Activated CD8-positive, alpha-beta memory T cell treated with anti-CD3 and anti-CD28 coated beads, Interleukin-2, amount 10 ng/mL, durations not matched to agents 7 days and 5 days (primary cell): ENCODE results near the gene CLUH. TPM values are rescaled to one million over a fixed set of nuclear protein-coding genes. Genes with fewer than 3 reads are reported as not detected.

ENCODE experiments used
- ATAC-seq: fragments of 150-1000 bp; cut with Tn5 transposase; one replicate; pipeline ENCODE4 v1.10.0; 2021; ENCODE audit warnings: moderate library complexity
- CTCF ChIA-PET: fragments of 350-600 bp; sonication (Branson Sonifier 250); formaldehyde crosslinking; loops from one replicate; lab custom pipeline; 2021; ENCODE audit warnings: antibody characterized with exemption; lab: Charles Lee
- DNase-seq: peaks from one replicate; pipeline ENCODE4 v3.0.0-alpha.2; 2020
- H3K27ac Mint-ChIP-seq: one replicate; pipeline ENCODE4 v1.8.0; 2021; ENCODE audit warnings: mild to moderate bottlenecking, mixed read lengths
- H3K27me3 Mint-ChIP-seq: one replicate; pipeline ENCODE4 v1.8.0; 2021; ENCODE audit warnings: mixed read lengths
- H3K36me3 Mint-ChIP-seq: one replicate; pipeline ENCODE4 v1.8.0; 2021; ENCODE audit warnings: mild to moderate bottlenecking, mixed read lengths
- H3K4me1 Mint-ChIP-seq: one replicate; pipeline ENCODE4 v1.8.0; 2021; ENCODE audit warnings: mixed read lengths
- H3K4me3 Mint-ChIP-seq: one replicate; pipeline ENCODE4 v1.8.0; 2021; ENCODE audit warnings: mild to moderate bottlenecking, moderate library complexity, mixed read lengths
- H3K9me3 Mint-ChIP-seq: one replicate; pipeline ENCODE4 v1.8.0; 2022; ENCODE audit warnings: low read depth, mixed read lengths
- total RNA-seq, 2 experiments: library from RNA; stranded (reverse); gene quantifications; one replicate each; pipeline ENCODE4 v1.2.3, GENCODE V29; 2021

CLUH gene
- total RNA-seq, 2 experiments from 2014 or later, result 65.0 to 81.1 TPM

GRCh38 chr17:2710803-2711607 lies 559 bp downstream of the CLUH start:
- peak overlapping the region; percentile 87 for H3K27ac Mint-ChIP-seq
- CTCF ChIA-PET, result interaction anchor here (0.6 to 1.4 kb wide), 4 partner anchors 11 to 1931 kb away, joined by 3 to 6 read pairs (median 3); no protein-coding TSS in a partner anchor
- ATAC-seq, result peak; percentile 6
- H3K9me3 Mint-ChIP-seq, result no peaks in the 10 kb centered on the region
- peak; percentile 51 for DNase-seq
- H3K36me3 Mint-ChIP-seq, result peaks cover 2% of the 10 kb centered on the region
- H3K4me1 Mint-ChIP-seq, result peaks cover 37% of the 10 kb centered on the region
- no peaks in the 10 kb centered on the region for H3K27me3 Mint-ChIP-seq
- H3K4me3 Mint-ChIP-seq, result peak overlapping the region; percentile 93

GRCh38 chr17:2710071-2710802 lies 1.3 kb downstream of the CLUH start:
- Mint-ChIP-seq H3K4me1 (peaks cover 37% of the 10 kb centered on the region), H3K4me3 (peak overlapping the region; percentile 86), H3K27me3 (no peaks in the 10 kb centered on the region), H3K36me3 (peaks cover 2% of the 10 kb centered on the region), H3K27ac (peak overlapping the region; percentile 87), H3K9me3 (no peaks in the 10 kb centered on the region)
- CTCF ChIA-PET, result interaction anchor here (0.6 to 1.4 kb wide), 5 partner anchors 11 to 1930 kb away, joined by 3 to 6 read pairs (median 3); no protein-coding TSS in a partner anchor
- ATAC-seq (no peak), DNase-seq (no peak)

GRCh38 chr17:2709183-2709661 lies 2.3 kb downstream of the CLUH start:
- ATAC-seq (no peak), DNase-seq (no peak)
- no peaks in the 10 kb centered on the region for H3K27me3 Mint-ChIP-seq
- peaks cover 2% of the 10 kb centered on the region for H3K36me3 Mint-ChIP-seq
- H3K27ac Mint-ChIP-seq, result peak overlapping the region; percentile 87
- CTCF ChIA-PET, result interaction anchor here (1.3 kb wide), 1 partner anchor 293 kb away, joined by 3 read pairs; no protein-coding TSS in a partner anchor
- H3K4me3 Mint-ChIP-seq, result peak overlapping the region; percentile 20
- peaks cover 37% of the 10 kb centered on the region for H3K4me1 Mint-ChIP-seq
- no peaks in the 10 kb centered on the region for H3K9me3 Mint-ChIP-seq

- H3K9me3 Mint-ChIP-seq, result no peaks in the 10 kb centered on the region
- no peaks in the 10 kb centered on the region for H3K27me3 Mint-ChIP-seq
- peaks cover 2% of the 10 kb centered on the region for H3K36me3 Mint-ChIP-seq
- ATAC-seq (no peak), DNase-seq (no peak)
- H3K4me1 Mint-ChIP-seq, result peaks cover 35% of the 10 kb centered on the region
- CTCF ChIA-PET, result no interaction called here
- peak overlapping the region; percentile 87 for H3K27ac Mint-ChIP-seq
- no peak overlapping the region for H3K4me3 Mint-ChIP-seq
These were observed 2.9 kb downstream of the CLUH start for GRCh38 chr17:2708585-2709182.

GRCh38 chr17:2707721-2708584 lies 3.6 kb downstream of the CLUH start:
- ATAC-seq, result no peak
- Mint-ChIP-seq H3K27me3 (no peaks in the 10 kb centered on the region), H3K36me3 (peaks cover 5% of the 10 kb centered on the region), H3K27ac (peak overlapping the region; percentile 28), H3K9me3 (no peaks in the 10 kb centered on the region), H3K4me1 (peaks cover 33% of the 10 kb centered on the region), H3K4me3 (no peak overlapping the region)
- CTCF ChIA-PET, result interaction anchor here (1.5 kb wide), 1 partner anchor 11 kb away, joined by 3 read pairs; no protein-coding TSS in a partner anchor
- peak; percentile 54 for DNase-seq

GRCh38 chr17:2706911-2707510 lies 4.6 kb downstream of the CLUH start:
- Mint-ChIP-seq H3K9me3 (no peaks in the 10 kb centered on the region), H3K27me3 (no peaks in the 10 kb centered on the region), H3K36me3 (peaks cover 5% of the 10 kb centered on the region), H3K4me1 (peaks cover 26% of the 10 kb centered on the region), H3K27ac (no peak overlapping the region), H3K4me3 (no peak overlapping the region)
- ATAC-seq (no peak), DNase-seq (no peak)
- CTCF ChIA-PET, result interaction anchor here (1.5 kb wide), 1 partner anchor 10 kb away, joined by 3 read pairs; no protein-coding TSS in a partner anchor

- no peak overlapping the region for H3K27ac Mint-ChIP-seq
- CTCF ChIA-PET, result no interaction called here
These were observed 5.4 kb downstream of the CLUH start for GRCh38 chr17:2705888-2706795.

GRCh38 chr17:2705263-2705662 lies 6.3 kb downstream of the CLUH start:
- H3K36me3 Mint-ChIP-seq, result peaks cover 3% of the 10 kb centered on the region
- no peaks in the 10 kb centered on the region for H3K9me3 Mint-ChIP-seq
- CTCF ChIA-PET, result no interaction called here
- H3K27ac Mint-ChIP-seq, result no peak overlapping the region
- ATAC-seq (no peak), DNase-seq (no peak)
- no peak overlapping the region for H3K4me3 Mint-ChIP-seq
- no peaks in the 10 kb centered on the region for H3K27me3 Mint-ChIP-seq
- H3K4me1 Mint-ChIP-seq, result peaks cover 18% of the 10 kb centered on the region

More at GRCh38 chr17:2705888-2706795, 5.4 kb downstream of the CLUH start:
- Mint-ChIP-seq H3K4me1 (peaks cover 24% of the 10 kb centered on the region), H3K27me3 (no peaks in the 10 kb centered on the region), H3K36me3 (peaks cover 5% of the 10 kb centered on the region), H3K4me3 (no peak overlapping the region), H3K9me3 (no peaks in the 10 kb centered on the region)
- ATAC-seq (no peak), DNase-seq (no peak)

- Mint-ChIP-seq H3K36me3 (peaks cover 3% of the 10 kb centered on the region), H3K4me1 (peaks cover 14% of the 10 kb centered on the region), H3K4me3 (no peak overlapping the region), H3K27ac (no peak overlapping the region), H3K9me3 (no peaks in the 10 kb centered on the region), H3K27me3 (no peaks in the 10 kb centered on the region)
- ATAC-seq (no peak), DNase-seq (no peak)
- CTCF ChIA-PET, result no interaction called here
These were observed 6.7 kb downstream of the CLUH start for GRCh38 chr17:2704890-2705248.

GRCh38 chr17:2704031-2704889 lies 7.3 kb downstream of the CLUH start:
- CTCF ChIA-PET, result no interaction called here
- Mint-ChIP-seq H3K27ac (no peak overlapping the region), H3K4me1 (peaks cover 8% of the 10 kb centered on the region), H3K9me3 (no peaks in the 10 kb centered on the region), H3K36me3 (peaks cover 3% of the 10 kb centered on the region), H3K27me3 (no peaks in the 10 kb centered on the region), H3K4me3 (no peak overlapping the region)
- no peak for ATAC-seq
- no peak for DNase-seq

GRCh38 chr17:2703606-2704005 lies 8.0 kb downstream of the CLUH start:
- Mint-ChIP-seq H3K27ac (no peak overlapping the region), H3K4me3 (no peak overlapping the region), H3K4me1 (peaks cover 2% of the 10 kb centered on the region), H3K36me3 (peaks cover 7% of the 10 kb centered on the region), H3K27me3 (no peaks in the 10 kb centered on the region), H3K9me3 (no peaks in the 10 kb centered on the region)
- ATAC-seq, result no peak
- CTCF ChIA-PET, result no interaction called here
- DNase-seq, result no peak
